Thymus (tissue), 11 donors: ENCODE measurements around the gene FIG4. TPM values are rescaled to one million over a fixed set of nuclear protein-coding genes. Genes with fewer than 3 reads are reported as not detected.
"Not testable (repeated sequence)": the region's sequence is repeated elsewhere in the genome, so short reads cannot be mapped to it uniquely, and the experiment has no call there.

Source experiments
- DNase-seq, 9 donors: peaks; one replicate each; pipeline ENCODE4 v3.0.0-alpha.2; 2013; ENCODE audit warnings: low spot score in 9 of 9, low read depth in 6 of 9, missing footprints in 1 of 9
- H3K27ac ChIP-seq, 2 donors: one replicate each; pipeline ENCODE4 v1.5.1; 2013; ENCODE audit warnings: control low read depth in 1 of 2, low read depth in 1 of 2, low read length in 1 of 2, mild to moderate bottlenecking in 1 of 2, moderate library complexity in 1 of 2
- H3K27me3 ChIP-seq, 2 donors: one replicate each; pipeline ENCODE4 v1.5.1; 2013; ENCODE audit warnings: low read length in 1 of 2; ENCODE audit not compliant: control insufficient read depth in 2 of 2, insufficient read depth in 1 of 2
- H3K36me3 ChIP-seq, 2 donors: one replicate each; pipeline ENCODE4 v1.5.1; 2013; ENCODE audit warnings: low read length in 1 of 2, mild to moderate bottlenecking in 1 of 2, moderate library complexity in 1 of 2; ENCODE audit not compliant: control insufficient read depth in 2 of 2, insufficient read depth in 2 of 2
- H3K4me1 ChIP-seq, 2 donors: one replicate each; pipeline ENCODE4 v1.5.1; 2013; ENCODE audit warnings: low read length in 2 of 2; ENCODE audit not compliant: control insufficient read depth in 2 of 2, insufficient read depth in 2 of 2
- H3K4me3 ChIP-seq, 2 donors: one replicate each; pipeline ENCODE4 v1.5.1; 2013; ENCODE audit warnings: low read length in 2 of 2, control low read depth in 1 of 2, mild to moderate bottlenecking in 1 of 2
- H3K9me3 ChIP-seq, 2 donors: one replicate each; pipeline ENCODE4 v1.5.1; 2013; ENCODE audit warnings: low read length in 1 of 2, mild to moderate bottlenecking in 1 of 2; ENCODE audit not compliant: control insufficient read depth in 2 of 2, insufficient read depth in 1 of 2
- WGBS: extraction: QIAGEN DNeasy Blood & Tissue Kit; methylation state at CpG from one replicate; pipeline ENCODE4 v1.1.7; 2013; 5-methylcytosine and 5-hydroxymethylcytosine counted together
- polyA plus RNA-seq: library from polyadenylated mRNA; stranded (reverse); fragments of 200-250 nt; gene quantifications from one replicate; pipeline ENCODE4 v1.2.3, GENCODE V29; 2013
- total RNA-seq: library from RNA; stranded (reverse); fragments of 120-200 nt; gene quantifications from one replicate; pipeline ENCODE4 v1.2.4, GENCODE V29; 2013
- donor health status: healthy.

FIG4 gene
- total and polyA plus RNA-seq, 2 donors, result 16.7 to 18.9 TPM

DNA sequence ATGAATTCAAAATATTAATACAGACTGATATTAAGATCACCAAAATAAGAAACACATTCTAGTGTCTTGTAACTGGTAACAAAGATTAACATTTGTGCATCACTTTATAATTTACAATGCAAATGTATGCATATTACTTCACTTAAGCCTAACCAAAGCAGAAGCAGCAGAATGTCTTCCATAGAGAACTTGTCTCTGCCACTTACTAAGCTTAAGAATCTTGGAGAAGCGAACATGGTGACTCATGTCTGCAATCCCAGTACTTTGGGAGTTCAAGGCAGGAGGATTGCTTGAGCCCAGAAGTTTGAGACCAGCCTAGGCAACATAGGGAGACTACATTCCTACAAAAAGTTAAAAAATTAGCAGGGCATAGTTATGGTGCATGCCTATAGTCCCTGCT, 18.9 kb upstream of the FIG4 start:
- 99% methylated on average over 1 of the region's 1 CpG for WGBS
- H3K4me1 ChIP-seq, result no peaks in the 10 kb centered on the region

DNA sequence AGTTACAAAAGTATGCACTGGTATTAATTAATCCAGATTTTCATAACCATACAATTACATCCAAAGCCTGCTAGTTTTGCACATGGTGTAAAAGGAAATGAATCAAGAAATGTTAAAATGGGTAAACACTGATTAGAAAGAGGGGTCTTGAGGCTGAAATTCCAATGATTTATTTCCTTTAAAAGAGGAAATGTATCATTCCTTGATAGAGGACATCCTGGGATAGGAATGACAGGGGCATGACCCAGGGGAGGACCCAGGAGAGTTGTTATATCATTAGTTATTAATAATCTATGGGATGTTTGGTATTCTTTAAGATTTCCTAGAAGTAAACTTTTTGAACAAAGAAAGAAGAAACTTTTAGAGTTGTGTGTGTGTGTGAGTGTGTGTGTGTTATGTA, 18.3 kb upstream of the FIG4 start:
- Histone ChIP-seq H3K36me3 (peaks cover 0 to 4% of the 10 kb centered on the region in 2 donors), H3K4me3 (no peak overlapping the region), H3K27me3 (no peaks in the 10 kb centered on the region), H3K9me3 (no peaks in the 10 kb centered on the region), H3K27ac (no peak overlapping the region), H3K4me1 (no peaks in the 10 kb centered on the region)
- DNase-seq, result no peak

More for the DNA sequence above, 18.9 kb upstream of the FIG4 start:
- no peak overlapping the region for H3K4me3 ChIP-seq
- no peak overlapping the region for H3K27ac ChIP-seq
- no peaks in the 10 kb centered on the region for H3K27me3 ChIP-seq
- DNase-seq, result no peak
- peaks cover 0 to 4% of the 10 kb centered on the region in 2 donors for H3K36me3 ChIP-seq
- H3K9me3 ChIP-seq, result no peaks in the 10 kb centered on the region

- no peak overlapping the region for H3K27ac ChIP-seq
- 98% methylated on average over 1 of the region's 1 CpG for WGBS
- H3K4me1 ChIP-seq, result peaks cover 0 to 3% of the 10 kb centered on the region in 2 donors
- H3K36me3 ChIP-seq, result no peaks in the 10 kb centered on the region
- no peak for DNase-seq
- no peaks in the 10 kb centered on the region for H3K9me3 ChIP-seq
- no peaks in the 10 kb centered on the region for H3K27me3 ChIP-seq
- no peak overlapping the region for H3K4me3 ChIP-seq
Measured at GRCh38 chr6:109676724-109677123, 14.4 kb upstream of the FIG4 start.

DNA sequence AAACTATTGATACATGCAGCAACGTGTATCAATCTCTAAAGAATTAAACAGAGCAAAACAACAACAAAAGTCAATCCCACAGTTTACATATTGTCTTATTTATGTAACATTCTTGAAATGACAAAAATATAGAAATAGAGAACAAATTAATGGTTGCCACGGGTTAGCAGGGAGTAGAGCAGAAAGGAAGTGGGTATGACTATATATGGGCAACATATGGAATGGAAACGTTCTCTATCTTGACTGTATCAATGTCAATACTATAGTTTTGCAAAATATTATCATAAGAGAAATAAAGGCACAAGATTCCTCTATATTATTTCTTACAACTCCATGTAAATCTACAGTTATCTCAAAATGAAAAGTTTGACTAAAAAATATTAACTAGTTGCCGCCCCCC, 12.9 kb upstream of the FIG4 start:
- no peaks in the 10 kb centered on the region for H3K9me3 ChIP-seq
- H3K4me1 ChIP-seq, result peaks cover 0 to 3% of the 10 kb centered on the region in 2 donors
- no peak overlapping the region for H3K27ac ChIP-seq
- H3K36me3 ChIP-seq, result no peaks in the 10 kb centered on the region
- no peak for DNase-seq
- no peak overlapping the region for H3K4me3 ChIP-seq
- no peaks in the 10 kb centered on the region for H3K27me3 ChIP-seq
- WGBS, result 91% methylated on average over 4 of the region's 4 CpGs

- not testable (repeated sequence) for H3K27ac ChIP-seq, DNase-seq, H3K27me3 ChIP-seq, H3K9me3 ChIP-seq, H3K4me3 ChIP-seq, H3K4me1 ChIP-seq, H3K36me3 ChIP-seq
- 89% methylated on average over 15 of the region's 15 CpGs for WGBS
Measured at GRCh38 chr6:109678661-109679505, 12.2 kb upstream of the FIG4 start.

GRCh38 chr6:109686566-109687265, 4.4 kb upstream of the FIG4 start:
- Histone ChIP-seq H3K4me3 (no peak overlapping the region), H3K4me1 (peaks cover 0 to 4% of the 10 kb centered on the region in 2 donors), H3K27ac (no peak overlapping the region), H3K36me3 (no peaks in the 10 kb centered on the region), H3K27me3 (no peaks in the 10 kb centered on the region), H3K9me3 (no peaks in the 10 kb centered on the region)
- no peak for DNase-seq
- WGBS, result 97% methylated on average over 1 of the region's 1 CpG

DNA sequence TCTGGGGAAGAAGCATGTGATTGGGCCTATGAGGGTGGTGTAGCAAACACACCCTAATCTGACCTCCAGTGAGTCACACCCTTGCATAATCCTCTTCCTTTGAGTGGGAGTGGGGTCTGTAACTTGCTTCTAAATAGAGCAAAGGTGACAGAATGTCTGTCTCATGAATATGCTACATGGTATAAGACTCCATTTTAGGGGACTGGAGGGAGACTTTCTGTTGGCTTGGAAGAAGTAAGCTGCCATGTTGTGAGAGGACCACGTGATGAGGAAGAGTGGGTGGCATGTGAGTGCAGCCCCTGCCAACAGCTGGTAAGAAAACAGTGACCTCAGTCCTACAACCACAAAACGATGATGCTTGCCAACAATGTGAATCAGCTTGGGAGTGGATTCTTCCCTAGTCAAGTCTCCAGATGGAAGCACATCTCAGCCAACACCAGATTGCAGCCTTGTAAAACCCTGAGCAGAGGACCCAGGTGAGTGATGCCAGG, 3.8 kb upstream of the FIG4 start:
- Histone ChIP-seq H3K27me3 (no peaks in the 10 kb centered on the region), H3K27ac (no peak overlapping the region), H3K4me3 (no peak overlapping the region), H3K36me3 (no peaks in the 10 kb centered on the region), H3K9me3 (no peaks in the 10 kb centered on the region), H3K4me1 (peaks cover 0 to 4% of the 10 kb centered on the region in 2 donors)
- DNase-seq, result no peak
- 87% methylated on average over 2 of the region's 2 CpGs for WGBS

- under 1% methylated on average over 24 of the region's 24 CpGs for WGBS
- Histone ChIP-seq H3K4me3 (peak overlapping the region; percentile 79 to 84), H3K4me1 (peaks cover 7% of the 10 kb centered on the region in 2 donors), H3K27ac (peak overlapping the region; percentile 76 to 87), H3K27me3 (no peaks in the 10 kb centered on the region), H3K36me3 (peaks cover 0 to 3% of the 10 kb centered on the region in 2 donors), H3K9me3 (no peaks in the 10 kb centered on the region)
- DNase-seq, result peak; percentile 29 to 75 (median 51)
Measured at GRCh38 chr6:109690373-109690736, 741 bp upstream of the FIG4 start.

- Histone ChIP-seq H3K36me3 (peaks cover 0 to 3% of the 10 kb centered on the region in 2 donors), H3K4me1 (peaks cover 7% of the 10 kb centered on the region in 2 donors), H3K27me3 (no peaks in the 10 kb centered on the region), H3K4me3 (no peak overlapping the region), H3K27ac (no peak overlapping the region), H3K9me3 (no peaks in the 10 kb centered on the region)
- no peak for DNase-seq
Measured at GRCh38 chr6:109693111-109693510, 2.0 kb downstream of the FIG4 start.
